ENCODE measurements around the gene TOPBP1.

Gene TOPBP1

DNA sequence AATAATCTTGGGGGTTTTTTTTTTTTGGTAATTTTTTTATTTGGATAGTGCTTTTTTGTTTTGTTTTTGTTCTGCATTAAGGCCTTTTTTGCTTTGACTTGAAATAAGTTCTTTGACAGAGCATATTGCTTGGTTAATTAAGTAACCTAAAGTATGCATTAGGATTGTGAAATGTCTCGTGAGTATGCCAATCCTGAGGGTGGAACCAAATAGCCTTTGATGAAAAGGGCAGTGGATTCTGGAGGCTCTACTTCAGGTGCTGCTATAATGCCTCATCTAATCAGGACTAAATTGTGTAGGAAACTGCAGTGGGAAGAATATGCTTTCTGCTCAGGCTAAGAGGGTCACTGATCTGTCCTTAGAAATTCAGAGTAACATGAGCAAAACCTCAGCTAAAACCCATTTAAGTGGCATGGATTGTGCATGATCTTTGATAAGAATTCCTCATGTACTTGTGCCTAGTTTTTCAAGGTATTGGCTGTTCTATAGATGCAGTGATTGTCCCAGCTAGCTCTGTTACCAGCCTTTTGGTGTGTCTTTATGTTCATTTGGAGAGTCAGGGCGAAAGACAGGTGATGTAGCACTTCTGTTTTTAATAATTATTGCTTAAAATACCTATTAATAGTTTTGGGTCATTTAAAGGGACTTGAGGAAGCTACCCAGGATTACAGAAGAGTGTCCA is 72.8 kb downstream of the TOPBP1 start:
- H3K27me3 ChIP-seq (ENCODE audit: low read depth): no peaks in the 10 kb centered on the region
- no peak overlapping the region for H3K4me3 ChIP-seq
- peaks cover 11% of the 10 kb centered on the region for H3K4me1 ChIP-seq
- in situ Hi-C loops (cut with MboI; ENCODE audit: low sequenced_read_pairs): loop anchor here (25.0 kb wide), 1 partner anchor 877 kb away; the partner anchor contains the start of gene NPHP3
- H3K9me3 ChIP-seq: no peaks in the 10 kb centered on the region
- DNase-seq (ENCODE audit: low spot score in 2 of 2): no peak
- H3K36me3 ChIP-seq (replicated peaks): peaks cover 50% of the 10 kb centered on the region

DNA sequence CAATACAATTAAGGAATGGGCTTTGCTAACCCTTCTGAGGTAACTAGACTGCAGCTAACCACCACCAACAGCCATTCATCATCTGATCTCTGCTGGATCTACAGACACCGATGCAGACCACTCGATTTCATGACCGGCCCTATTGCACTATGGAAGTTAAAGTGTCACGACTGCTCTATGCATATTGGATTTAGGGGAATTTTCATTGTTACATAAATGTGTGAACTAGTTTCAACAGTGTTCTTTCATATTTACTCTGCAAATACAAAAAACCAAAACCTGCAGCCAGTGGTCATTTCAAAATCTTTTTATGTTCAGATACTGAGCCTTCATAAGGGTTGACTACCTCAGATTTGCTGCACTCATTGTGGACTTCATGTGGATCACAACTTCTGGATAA is 73.7 kb downstream of the TOPBP1 start:
- no peak for DNase-seq (ENCODE audit: low spot score in 2 of 2)
- peaks cover 59% of the 10 kb centered on the region for H3K36me3 ChIP-seq (replicated peaks)
- no peaks in the 10 kb centered on the region for H3K9me3 ChIP-seq
- H3K4me1 ChIP-seq: peaks cover 19% of the 10 kb centered on the region
- no peaks in the 10 kb centered on the region for H3K27me3 ChIP-seq (ENCODE audit: low read depth)
- in situ Hi-C loops (cut with MboI; ENCODE audit: low sequenced_read_pairs): loop anchor here (25.0 kb wide), 1 partner anchor 876 kb away; the partner anchor contains the start of gene NPHP3
- H3K4me3 ChIP-seq: no peak overlapping the region

DNA sequence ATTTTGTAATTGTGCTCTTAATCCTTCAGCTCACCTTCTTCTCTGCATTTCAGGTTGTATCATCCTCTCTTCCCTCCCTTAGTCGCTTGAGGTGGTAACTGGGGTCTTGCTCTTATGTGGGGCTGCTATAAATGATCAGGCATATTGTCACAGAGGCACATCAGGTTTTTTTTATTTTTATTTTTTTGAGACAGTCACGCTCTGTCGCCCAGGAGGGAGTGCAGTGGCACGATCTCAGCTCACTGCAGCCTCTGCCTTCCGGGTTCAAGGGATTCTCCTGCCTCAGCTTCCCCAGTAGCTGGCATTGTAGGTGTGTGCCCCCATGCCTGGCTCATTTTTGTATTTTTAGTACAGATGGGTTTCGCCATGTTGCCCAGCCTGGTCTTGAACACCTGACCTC is 78.3 kb downstream of the TOPBP1 start:
- no peaks in the 10 kb centered on the region for H3K9me3 ChIP-seq
- in situ Hi-C loops (cut with MboI; ENCODE audit: low sequenced_read_pairs): loop anchor here (25.0 kb wide), 1 partner anchor 871 kb away; the partner anchor contains the start of gene NPHP3
- H3K4me3 ChIP-seq: no peak overlapping the region
- no peaks in the 10 kb centered on the region for H3K27me3 ChIP-seq (ENCODE audit: low read depth)
- H3K36me3 ChIP-seq (replicated peaks): peaks cover 81% of the 10 kb centered on the region
- H3K4me1 ChIP-seq: peaks cover 25% of the 10 kb centered on the region
- DNase-seq (ENCODE audit: low spot score in 2 of 2): no peak

DNA sequence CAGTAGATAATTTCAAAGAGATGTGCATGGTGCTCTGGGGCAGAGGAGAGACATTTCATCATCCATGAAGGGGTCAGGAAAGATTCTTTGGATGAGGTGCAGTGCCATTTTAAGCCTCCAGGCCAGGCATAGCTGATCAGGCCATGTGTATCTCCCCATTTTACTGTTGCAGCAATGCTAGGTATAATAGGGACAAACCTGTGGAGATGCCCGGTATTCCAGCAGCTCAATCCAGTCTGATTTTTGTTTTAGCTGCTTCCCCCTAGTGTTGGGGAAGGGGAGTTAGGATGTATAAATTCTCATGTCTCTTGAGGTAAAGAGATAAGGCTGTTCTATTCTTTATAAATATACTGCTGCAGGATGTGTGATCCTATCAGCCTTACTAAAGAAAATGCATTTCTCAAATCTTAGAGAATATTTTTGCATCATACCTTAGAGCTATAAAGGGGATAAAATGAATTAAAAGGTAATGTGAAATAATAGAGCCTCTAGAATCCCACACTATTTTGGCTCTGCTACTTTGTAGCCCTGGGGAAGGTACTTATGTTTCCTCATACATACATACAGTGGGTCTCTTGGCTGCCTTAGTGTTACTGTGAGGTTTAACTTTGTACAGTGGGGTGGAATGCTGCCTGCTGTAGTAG is 83.1 kb downstream of the TOPBP1 start:
- peaks cover 23% of the 10 kb centered on the region for H3K4me1 ChIP-seq
- H3K27me3 ChIP-seq (ENCODE audit: low read depth): no peaks in the 10 kb centered on the region
- H3K9me3 ChIP-seq: no peaks in the 10 kb centered on the region
- peak; percentile 50 to 74 for DNase-seq (ENCODE audit: low spot score in 2 of 2)
- H3K36me3 ChIP-seq (replicated peaks): peaks cover 70% of the 10 kb centered on the region
- H3K4me3 ChIP-seq: no peak overlapping the region
- in situ Hi-C loops (cut with MboI; ENCODE audit: low sequenced_read_pairs): loop anchor here (10.0 to 25.0 kb wide), 2 partner anchors 124 to 866 kb away; partner anchors contain the start of gene NPHP3

DNA sequence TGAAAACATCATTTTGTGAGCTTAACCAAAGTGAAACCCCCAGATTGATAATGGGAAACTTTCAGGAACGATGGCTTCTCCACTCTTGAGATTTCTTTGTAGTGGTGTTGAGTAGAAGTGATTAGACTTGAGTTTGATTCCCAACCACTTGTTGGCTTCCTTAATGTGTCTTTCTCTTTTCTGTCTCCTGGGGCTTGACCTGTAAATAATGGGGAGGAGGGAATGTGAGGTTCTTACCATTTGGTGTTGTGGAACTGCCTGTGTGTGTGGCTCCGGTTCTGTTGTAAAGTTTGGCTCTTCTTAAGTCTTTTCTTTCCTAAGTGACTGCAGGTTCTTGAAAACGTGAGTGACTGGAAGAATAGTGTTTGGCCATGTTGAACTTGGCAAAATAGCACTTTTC is 85.6 kb downstream of the TOPBP1 start:
- Histone ChIP-seq H3K4me3 (peak overlapping the region; percentile 74), H3K9me3 (no peaks in the 10 kb centered on the region), H3K36me3 (replicated peaks) (peaks cover 46% of the 10 kb centered on the region), H3K27me3 (ENCODE audit: low read depth) (no peaks in the 10 kb centered on the region), H3K4me1 (peaks cover 18% of the 10 kb centered on the region)
- DNase-seq (ENCODE audit: low spot score in 2 of 2): no peak
- in situ Hi-C loops (cut with MboI; ENCODE audit: low sequenced_read_pairs): loop anchor here (10.0 to 25.0 kb wide), 2 partner anchors 121 to 864 kb away; partner anchors contain the start of gene NPHP3

DNA sequence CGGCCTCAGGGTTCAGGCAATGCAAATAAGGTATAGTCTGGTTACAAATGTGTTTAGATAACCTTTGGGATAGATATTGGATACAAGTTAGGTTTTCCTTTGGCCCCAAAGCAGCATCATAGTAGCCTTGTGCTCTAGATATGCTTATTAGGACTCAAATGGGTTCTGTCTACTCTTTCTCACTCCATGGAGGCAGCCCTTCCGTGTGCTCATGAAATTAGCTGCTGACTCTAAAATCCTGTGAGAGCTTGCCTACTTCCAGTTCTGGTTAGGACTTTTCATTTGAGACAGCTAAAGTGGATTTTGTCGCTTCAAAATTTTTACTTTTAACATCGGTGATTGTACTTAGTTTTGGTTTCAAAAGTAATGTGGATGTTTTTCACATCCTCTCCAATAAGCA is 86.7 kb downstream of the TOPBP1 start:
- in situ Hi-C loops (cut with MboI; ENCODE audit: low sequenced_read_pairs): loop anchor here (10.0 to 25.0 kb wide), 2 partner anchors 120 to 863 kb away; partner anchors contain the start of gene NPHP3
- peaks cover 46% of the 10 kb centered on the region for H3K36me3 ChIP-seq (replicated peaks)
- H3K9me3 ChIP-seq: no peaks in the 10 kb centered on the region
- no peaks in the 10 kb centered on the region for H3K27me3 ChIP-seq (ENCODE audit: low read depth)
- peak overlapping the region; percentile 74 for H3K4me3 ChIP-seq
- H3K4me1 ChIP-seq: peaks cover 18% of the 10 kb centered on the region
- no peak for DNase-seq (ENCODE audit: low spot score in 2 of 2)

DNA sequence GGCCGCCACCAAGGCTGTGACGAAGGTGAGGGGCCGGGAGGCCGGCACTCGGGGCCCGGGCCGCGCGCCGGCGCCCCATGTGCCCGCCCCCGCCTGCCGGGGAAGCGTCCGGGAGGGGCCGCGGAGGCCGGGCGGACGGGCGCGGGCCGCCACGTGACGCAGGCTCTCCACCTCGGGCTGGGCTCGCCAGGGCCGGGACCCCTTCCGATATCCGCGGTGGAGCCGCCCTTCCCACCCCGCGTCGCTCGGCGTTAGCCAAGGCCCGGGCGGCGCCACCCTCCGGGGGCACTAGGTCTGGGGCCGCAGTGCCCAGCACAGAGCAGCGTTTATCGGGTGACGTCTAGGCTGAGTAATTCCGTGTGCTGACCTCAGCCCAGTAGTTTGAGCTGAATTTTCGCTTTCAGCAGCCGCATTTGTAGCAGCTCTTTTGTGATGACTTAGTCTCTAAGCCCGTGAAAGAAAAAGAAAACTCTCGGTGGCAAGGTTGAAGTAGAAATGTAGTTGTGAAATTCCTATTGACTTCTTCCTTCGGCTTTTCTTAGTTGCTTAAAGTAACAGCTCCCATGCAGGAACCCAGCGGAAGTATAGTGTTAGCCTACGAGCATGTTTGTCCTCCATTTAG is 87.4 kb downstream of the TOPBP1 start:
- Histone ChIP-seq H3K9me3 (no peaks in the 10 kb centered on the region), H3K4me3 (peak overlapping the region; percentile 74), H3K27me3 (ENCODE audit: low read depth) (no peaks in the 10 kb centered on the region), H3K36me3 (replicated peaks) (peaks cover 42% of the 10 kb centered on the region), H3K4me1 (peaks cover 18% of the 10 kb centered on the region)
- in situ Hi-C loops (cut with MboI; ENCODE audit: low sequenced_read_pairs): loop anchor here (10.0 kb wide), 1 partner anchor 120 kb away; no protein-coding TSS in a partner anchor
- DNase-seq (ENCODE audit: low spot score in 2 of 2): peak in 1 of 2 experiments; percentile 67

DNA sequence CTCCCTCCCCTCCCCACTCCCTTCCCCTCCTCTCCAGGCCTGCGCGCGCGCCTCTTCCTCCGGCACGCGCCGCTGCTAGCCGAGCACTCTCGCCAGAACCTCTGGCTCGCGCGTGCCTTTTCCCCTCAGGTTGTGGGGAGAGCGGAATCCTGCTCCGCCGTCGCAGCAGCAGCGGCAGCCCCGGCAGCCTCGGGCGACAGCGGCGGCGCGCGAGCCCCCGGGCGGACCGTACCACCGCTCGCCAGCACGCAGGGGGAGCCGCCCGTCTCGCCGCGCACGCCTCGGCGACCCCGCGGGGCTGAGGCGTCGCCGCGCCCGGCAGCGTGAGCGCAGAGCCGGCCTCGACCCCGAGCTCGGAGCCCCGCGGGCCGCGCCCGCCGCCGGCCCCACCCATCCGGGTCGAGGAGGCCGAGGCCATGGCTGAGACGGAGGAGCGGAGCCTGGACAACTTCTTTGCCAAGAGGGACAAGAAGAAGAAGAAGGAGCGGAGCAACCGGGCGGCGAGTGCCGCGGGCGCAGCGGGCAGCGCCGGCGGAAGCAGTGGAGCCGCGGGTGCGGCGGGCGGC is 88.0 kb downstream of the TOPBP1 start, which contains the start of gene CDV3:
TSS of gene CDV3 (plus strand) at position 58 of the 566 bp plus-strand sequence. CDS start at position 417, 359 bp downstream.
- Histone ChIP-seq H3K4me3 (peak within 1 kb of the TSS; percentile 74), H3K9me3 (no peaks in the 10 kb centered on the region), H3K27me3 (ENCODE audit: low read depth) (no peaks in the 10 kb centered on the region), H3K4me1 (peaks cover 18% of the 10 kb centered on the region), H3K36me3 (replicated peaks) (peaks cover 36% of the 10 kb centered on the region)
- DNase-seq (ENCODE audit: low spot score in 2 of 2): peak in 1 of 2 experiments; percentile 31
- in situ Hi-C loops (cut with MboI; ENCODE audit: low sequenced_read_pairs): loop anchor here (10.0 kb wide), 1 partner anchor 119 kb away; no protein-coding TSS in a partner anchor

DNA sequence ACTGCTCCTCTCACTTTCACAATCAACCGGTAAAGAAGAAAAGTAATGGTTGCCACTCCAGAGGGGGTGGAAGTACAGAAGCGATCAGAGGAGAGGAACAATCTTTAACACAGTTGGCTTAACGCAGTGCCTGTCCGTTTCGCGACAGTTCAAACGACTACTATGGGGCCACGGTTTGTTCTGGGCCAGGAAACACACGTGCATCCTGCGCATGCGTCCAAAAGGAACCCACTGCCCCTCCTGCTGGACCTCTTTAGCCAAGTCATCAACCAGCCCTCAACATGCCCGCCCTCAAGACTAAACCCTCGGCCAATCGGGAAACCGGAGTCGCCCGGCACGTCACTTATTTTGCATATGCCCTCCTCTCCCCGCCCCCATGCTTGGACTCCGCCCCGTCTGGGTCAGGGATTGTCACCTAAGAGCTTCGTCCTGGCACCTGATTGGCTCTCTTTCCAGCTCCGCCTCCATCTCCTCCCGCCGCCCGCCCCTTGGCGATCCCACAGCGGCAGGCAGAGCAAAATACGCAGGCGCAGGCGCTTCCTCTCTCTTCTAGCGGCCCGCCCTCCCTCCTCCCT is 88.6 kb downstream of the TOPBP1 start:
- Histone ChIP-seq H3K9me3 (no peaks in the 10 kb centered on the region), H3K4me3 (peak overlapping the region; percentile 50), H3K27me3 (ENCODE audit: low read depth) (no peaks in the 10 kb centered on the region), H3K36me3 (replicated peaks) (peaks cover 30% of the 10 kb centered on the region), H3K4me1 (peaks cover 18% of the 10 kb centered on the region)
- in situ Hi-C loops (cut with MboI; ENCODE audit: low sequenced_read_pairs): loop anchor here (10.0 kb wide), 1 partner anchor 118 kb away; no protein-coding TSS in a partner anchor
- peak; percentile 98 to 100 for DNase-seq (ENCODE audit: low spot score in 2 of 2)

DNA sequence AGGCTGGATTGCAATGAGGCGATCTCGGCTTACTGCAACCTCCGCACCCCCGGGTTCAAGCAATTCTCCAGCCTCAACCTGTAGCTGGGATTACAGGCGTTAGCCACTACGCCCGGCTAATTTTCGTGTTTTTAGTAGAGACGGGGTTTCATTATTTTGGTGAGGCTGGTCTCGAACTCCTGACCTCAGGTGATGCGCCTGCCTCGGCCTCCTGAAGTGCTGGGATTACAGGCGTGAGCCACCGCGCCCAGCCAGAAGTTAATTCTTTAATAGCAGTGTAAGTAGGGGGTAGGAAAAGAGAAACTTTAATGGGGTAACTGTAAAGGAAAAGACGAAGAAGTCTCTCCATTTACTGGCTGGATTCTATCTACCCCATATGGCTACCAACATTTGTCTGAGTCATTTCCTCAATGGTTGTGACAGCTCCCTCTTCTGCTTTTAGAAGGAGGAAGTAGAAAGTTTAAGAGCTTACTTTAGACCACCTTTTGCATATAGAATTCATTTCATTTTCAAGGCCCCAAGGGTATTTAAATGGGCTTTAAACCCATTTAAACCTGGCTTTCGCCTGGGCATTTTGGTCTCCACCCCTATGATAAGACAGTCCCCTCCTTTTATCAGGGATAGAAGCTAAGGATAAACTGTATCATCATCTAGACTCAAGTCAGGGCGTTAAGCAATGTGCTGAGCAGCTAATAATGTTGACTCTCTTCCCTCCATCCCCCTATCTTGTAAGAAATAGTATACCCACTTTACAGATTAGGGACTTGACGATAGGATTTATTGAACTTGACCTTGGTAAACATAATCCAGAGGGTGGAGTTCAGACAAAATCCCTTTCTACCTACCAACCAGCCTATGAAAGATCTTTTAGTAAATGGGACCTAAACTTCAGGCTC is 89.3 kb downstream of the TOPBP1 start:
- no peaks in the 10 kb centered on the region for H3K9me3 ChIP-seq
- H3K4me1 ChIP-seq: peaks cover 18% of the 10 kb centered on the region
- H3K27me3 ChIP-seq (ENCODE audit: low read depth): no peaks in the 10 kb centered on the region
- in situ Hi-C loops (cut with MboI; ENCODE audit: low sequenced_read_pairs): loop anchor here (10.0 kb wide), 1 partner anchor 118 kb away; no protein-coding TSS in a partner anchor
- H3K36me3 ChIP-seq (replicated peaks): peaks cover 23% of the 10 kb centered on the region
- H3K4me3 ChIP-seq: peak overlapping the region; percentile 4
- DNase-seq (ENCODE audit: low spot score in 2 of 2): no peak

DNA sequence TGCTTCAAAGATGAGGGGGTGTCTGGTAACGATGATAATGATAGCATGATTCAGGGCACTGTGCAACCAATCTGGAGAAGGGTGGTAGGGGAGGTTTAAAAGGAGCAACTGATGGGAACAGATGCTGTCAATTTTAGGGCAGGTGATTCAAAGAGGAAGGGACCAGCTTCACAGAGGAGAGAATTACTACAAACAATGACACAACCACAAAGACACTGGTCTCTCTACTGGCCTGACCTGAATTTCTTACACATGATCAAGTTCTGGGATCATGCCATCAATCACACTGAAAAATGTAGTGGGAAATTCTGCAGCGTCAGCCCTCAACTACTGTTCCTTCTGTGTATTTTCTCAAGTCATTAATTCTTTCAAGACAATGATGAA is 90.8 kb downstream of the TOPBP1 start:
- no peak for DNase-seq (ENCODE audit: low spot score in 2 of 2)
- in situ Hi-C loops (cut with MboI; ENCODE audit: low sequenced_read_pairs): loop anchor here (10.0 kb wide), 1 partner anchor 116 kb away; no protein-coding TSS in a partner anchor

More for the DNA sequence above, 90.8 kb downstream of the TOPBP1 start:
- Histone ChIP-seq H3K9me3 (no peaks in the 10 kb centered on the region), H3K4me1 (peaks cover 11% of the 10 kb centered on the region), H3K27me3 (ENCODE audit: low read depth) (no peaks in the 10 kb centered on the region), H3K36me3 (replicated peaks) (peaks cover 15% of the 10 kb centered on the region), H3K4me3 (no peak overlapping the region)
